HG03439 (cell line): ENCODE results near the gene NID2.

ENCODE experiments used
- ATAC-seq: cut with Tn5 transposase; IDR thresholded peaks from one replicate; pipeline ENCODE4 v1.9.1; 2021; ENCODE audit warnings: mild to moderate bottlenecking, moderate library complexity; ENCODE audit not compliant: unreplicated experiment

NID2 gene

DNA sequence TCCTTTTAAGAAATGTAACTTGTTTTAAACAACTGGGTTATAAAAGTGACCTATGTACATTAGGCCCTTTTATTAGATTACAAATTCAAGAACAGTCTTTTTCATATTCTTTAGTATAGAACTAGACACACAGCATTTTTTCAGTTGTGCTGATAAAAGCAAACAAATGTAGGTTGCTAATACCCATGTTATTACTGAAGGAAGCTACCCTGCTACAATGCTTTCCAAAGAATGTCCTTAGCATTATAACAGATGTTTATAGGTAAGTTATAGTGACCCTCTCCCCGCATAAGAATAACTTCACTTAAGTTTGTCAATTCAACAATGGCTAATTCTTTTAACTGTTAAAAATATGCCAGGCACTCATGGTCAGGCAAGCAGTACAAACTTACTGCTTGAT lies 61.6 kb downstream of the NID2 start:
- ATAC-seq: no peak

GRCh38 chr14:52006361-52006760 lies 62.5 kb downstream of the NID2 start:
- no peak for ATAC-seq

DNA sequence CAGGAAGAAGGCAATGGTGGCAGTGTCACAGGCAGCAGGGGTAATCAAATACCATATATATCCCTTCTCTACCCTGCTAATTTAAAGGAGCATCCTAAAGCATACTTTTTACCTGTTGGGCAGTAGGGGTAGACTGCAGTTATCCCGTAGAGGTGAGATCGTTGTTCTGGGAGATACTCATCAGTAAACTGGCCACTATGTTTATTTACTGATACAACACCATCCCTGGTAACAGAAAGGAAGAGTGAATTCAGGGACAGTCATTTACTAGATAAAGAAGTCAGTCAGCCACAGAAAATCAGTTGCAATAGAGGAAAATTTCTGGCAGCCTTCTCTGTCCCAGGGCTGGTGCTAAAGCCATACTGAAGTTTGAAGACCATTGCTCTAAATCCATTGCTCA lies 63.2 kb downstream of the NID2 start:
- no peak for ATAC-seq

DNA sequence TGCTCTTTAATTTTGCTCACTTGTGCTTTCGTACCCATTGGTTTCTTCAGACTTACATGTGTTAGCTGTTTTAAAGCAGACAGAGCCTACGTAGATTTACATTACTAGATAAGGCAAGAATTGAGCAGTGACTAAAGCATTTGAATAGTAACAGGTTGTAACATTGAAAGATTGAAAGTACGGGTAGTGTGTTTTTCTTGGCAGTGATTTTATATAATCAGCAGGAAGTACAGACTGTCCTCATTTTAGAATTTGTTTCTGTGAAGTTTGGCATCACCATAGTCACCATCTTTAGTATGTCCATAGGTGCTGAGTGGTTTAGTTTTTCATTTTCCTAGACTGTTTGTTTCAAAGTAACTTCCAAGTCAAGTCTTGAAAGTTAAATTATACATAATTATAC lies 65.5 kb downstream of the NID2 start:
- ATAC-seq: no peak

DNA sequence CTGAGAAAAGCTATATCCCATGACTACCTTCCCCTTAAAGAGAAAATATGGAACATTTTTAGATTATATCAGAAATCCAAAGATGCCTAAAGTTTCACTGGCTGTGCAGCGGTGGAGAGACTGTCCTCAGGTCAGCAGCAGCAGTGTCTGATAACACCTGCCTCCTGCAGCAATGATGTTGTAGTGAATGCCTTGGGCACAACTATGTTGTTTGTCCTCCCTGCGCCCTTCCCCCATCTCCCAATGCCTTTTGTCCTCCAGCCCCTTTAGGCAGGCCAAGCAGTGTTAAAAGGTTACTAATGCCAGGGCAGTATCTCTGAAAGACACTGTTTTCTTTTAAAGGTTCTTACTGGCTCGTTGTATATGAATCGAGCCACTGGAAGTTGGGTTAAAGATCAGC lies 66.3 kb downstream of the NID2 start:
- no peak for ATAC-seq

GRCh38 chr14:52000696-52001095 lies 68.2 kb downstream of the NID2 start:
- ATAC-seq: no peak

DNA sequence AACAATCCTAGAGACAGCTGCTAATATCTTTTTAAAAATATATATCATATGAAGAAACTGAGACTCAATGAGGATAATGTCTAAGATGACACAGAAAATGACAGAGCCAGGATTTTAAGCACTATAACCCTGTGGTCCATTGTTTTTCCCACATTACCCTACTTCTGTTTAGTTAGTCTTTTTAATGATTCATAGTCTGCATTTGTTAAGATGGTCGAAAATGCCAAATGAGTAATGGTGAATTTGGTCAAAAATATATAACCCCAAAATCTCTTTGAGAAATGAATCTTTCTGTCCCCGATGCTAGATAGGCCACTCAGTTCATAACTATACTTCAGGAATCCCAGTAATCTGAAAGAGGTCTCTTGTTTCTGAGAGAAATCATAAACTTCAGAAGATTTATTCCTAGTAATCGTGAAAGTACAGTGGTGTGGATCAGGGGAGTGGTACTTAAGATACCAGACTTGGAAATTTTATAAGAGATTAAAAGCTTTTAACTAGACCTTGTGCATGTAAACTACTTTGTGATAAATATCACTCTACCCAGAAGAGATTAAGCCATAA lies 68.8 kb downstream of the NID2 start:
- no peak for ATAC-seq

- ATAC-seq: no peak
Observed at GRCh38 chr14:51999084-51999483, 69.8 kb downstream of the NID2 start.

GRCh38 chr14:51998348-51998747 lies 70.5 kb downstream of the NID2 start:
- no peak for ATAC-seq

DNA sequence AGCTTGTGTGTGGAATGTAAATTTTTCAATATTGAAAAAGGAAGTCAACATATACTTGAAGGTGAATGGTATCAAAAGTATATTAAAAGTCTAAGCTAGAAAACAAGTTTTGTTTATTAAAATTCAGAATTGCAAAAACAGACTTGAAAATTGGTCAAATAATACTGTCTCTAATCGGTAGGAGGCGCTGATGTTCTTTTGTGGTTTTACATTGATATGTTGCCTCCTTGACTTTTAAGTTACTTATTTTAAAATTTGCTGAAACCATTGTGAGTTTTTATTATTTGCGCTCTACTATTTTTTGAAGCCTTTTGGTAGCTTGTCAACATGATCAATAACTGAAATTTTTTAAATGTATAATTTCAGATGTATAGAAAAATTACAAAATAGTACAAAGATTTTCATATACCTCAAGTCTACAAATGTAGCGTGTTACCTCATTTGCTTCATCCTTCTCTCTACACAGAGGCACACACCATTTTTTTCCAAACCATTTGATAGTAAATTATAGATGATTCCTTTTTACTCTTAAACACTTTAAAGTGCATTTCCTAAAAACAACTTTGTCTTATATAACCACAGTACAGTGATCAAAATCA lies 72.6 kb downstream of the NID2 start:
- ATAC-seq: no peak

GRCh38 chr14:51993285-51993920 lies 75.5 kb downstream of the NID2 start:
- ATAC-seq: no peak

DNA sequence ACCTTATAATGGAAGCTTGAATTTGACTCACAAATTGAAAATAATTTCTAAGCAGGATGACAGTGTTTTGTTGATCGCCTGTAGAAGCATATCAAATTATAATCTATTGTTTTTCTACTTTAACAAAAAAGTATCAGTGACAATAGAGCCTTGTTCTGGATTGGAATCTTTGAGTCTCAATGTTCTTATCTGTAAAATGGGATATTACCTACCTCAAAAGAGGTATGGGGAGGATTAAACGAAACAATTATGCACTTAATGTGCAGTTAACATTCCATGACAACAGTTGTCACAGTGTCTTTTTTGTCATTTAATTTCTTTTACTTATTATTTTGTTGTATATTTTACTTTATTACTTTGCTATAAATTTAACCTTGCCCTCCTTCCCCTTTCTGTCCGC lies 78.4 kb downstream of the NID2 start:
- ATAC-seq: no peak

DNA sequence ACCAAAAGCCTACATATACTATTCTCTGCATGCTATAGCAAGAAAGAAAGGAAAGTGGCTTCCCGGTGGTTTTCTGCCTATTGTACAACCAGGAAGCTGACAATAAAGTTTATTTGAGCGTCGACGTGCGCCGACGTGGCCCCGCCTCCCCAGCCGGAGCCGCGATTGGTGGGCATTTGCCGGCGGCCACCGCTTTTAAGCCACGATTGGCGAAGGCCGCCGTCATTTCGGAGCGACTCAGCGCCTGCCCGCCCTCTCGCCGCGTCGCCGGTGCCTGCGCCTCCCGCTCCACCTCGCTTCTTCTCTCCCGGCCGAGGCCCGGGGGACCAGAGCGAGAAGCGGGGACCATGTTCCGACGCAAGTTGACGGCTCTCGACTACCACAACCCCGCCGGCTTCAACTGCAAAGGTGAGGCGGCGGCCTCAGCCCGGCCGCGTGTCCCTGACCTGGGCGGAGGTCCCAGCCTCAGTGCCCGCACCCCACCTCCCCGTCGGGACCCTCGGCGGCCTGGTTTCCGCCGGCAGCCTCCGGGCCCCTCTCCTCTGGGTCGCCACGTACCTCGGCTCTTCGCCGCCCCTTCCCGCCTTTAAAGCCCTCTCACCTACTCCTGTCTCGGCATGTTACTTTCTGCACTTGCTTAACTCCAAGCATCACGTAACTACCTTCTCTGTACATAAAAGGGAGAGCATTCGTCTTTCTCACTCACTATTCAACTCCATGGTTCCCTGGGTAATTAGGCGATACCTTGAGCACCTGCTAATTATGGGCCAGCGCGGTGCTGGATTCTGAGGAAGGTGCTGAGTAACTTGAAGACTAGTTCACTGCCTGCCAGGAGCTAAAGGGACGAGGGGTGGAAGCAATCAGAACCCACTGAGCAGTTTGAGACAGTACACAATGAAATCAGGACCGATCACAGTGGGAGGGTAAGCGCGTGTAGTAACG lies 79.3 kb downstream of the NID2 start, which contains the start of gene RTRAF:
TSS of gene RTRAF (plus strand) at position 254 of the 942 bp plus-strand sequence. CDS start at position 348, 94 bp downstream.
- peak; percentile 93 for ATAC-seq

GRCh38 chr14:51988221-51988620 lies 80.6 kb downstream of the NID2 start:
- no peak for ATAC-seq

GRCh38 chr14:51981218-51981854 lies 87.5 kb downstream of the NID2 start:
- no peak for ATAC-seq

- no peak for ATAC-seq
Observed at GRCh38 chr14:51979088-51979709, 89.7 kb downstream of the NID2 start.

- ATAC-seq: no peak
Observed at GRCh38 chr14:51978681-51979085, 90.2 kb downstream of the NID2 start.

- no peak for ATAC-seq
Observed at GRCh38 chr14:51977075-51977474, 91.8 kb downstream of the NID2 start.

DNA sequence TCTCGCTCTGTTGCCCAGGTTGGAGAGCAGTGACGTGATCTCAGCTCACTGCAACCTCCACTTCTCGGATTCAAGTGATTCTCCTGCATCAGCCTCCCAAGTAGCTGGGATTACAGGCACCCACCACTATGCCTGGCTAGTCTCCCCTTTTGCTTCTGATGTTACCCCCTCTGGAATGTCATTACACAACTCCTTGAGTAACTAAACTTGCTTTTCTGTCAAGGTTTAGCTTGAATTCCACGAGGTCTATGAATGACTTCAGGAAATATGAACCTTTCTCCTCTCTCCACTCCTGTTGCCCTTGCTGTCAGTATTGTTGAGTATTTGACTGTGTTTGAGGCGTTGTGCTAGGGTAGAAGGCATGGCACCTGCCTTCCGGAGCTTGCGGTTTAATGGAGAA lies 96.3 kb downstream of the NID2 start:
- ATAC-seq: no peak

DNA sequence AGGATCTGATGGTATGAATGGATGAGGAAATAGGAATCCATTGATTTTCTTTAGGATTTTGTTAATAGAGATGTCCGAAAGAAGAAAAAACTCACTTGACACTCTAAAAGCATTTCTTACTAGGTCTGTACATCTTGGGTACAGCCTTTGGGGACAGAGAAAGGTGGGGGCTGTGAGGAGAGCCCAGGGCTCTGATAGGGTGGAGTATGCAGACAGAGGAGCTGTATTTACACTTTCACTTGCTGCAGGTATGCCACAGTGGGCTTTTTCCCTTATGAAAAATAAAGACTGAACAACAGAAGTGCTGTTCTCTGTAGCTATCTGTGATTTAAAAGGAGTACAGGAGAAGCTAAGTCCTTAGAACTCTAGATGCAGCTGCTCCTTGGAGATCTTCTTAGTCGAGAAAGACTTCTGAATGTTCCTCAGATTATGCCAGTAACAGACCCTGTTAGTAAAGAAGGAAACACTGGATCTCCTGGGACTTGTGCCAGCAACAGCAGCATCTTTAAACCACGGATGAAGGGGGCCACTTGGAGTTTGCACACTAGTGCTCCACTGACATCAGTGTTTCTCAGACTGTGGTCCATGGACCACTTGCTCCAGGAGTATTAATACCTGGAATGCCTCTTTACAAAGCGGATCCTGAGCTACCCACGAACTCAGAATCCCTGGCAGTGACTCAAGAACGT lies 98.9 kb downstream of the NID2 start:
- ATAC-seq: no peak
